A549 (cell line): Measurements from ENCODE around the gene ZNF526. TPM values are rescaled to one million over a fixed set of nuclear protein-coding genes. Genes with fewer than 3 reads are reported as not detected.

Source experiments
- ATAC-seq, 2 experiments: fragments of 200-7000 bp in 1 of 2; fragments of >200 bp in 1 of 2; cut with Nextera tagmentation in 1 of 2; cut with Tn5 transposase in 1 of 2; 3 replicates each; pipeline versions ENCODE4 v1.8.0 to v1.9.1; 2018 to 2020; ENCODE audit warnings: mild to moderate bottlenecking in 1 of 2, moderate library complexity in 1 of 2
- CTCF ChIA-PET: fragments of 300-600 bp; sonication (Branson Sonifier 250); formaldehyde crosslinking; extraction: SDS; loops from one replicate; lab custom pipeline; 2021; ENCODE audit warnings: antibody characterized with exemption, inconsistent platforms; lab: Yijun Ruan, JAX
- POLR2A ChIA-PET: fragments of 350-600 bp; formaldehyde crosslinking; extraction: SDS; loops from one replicate; lab custom pipeline; 2021; ENCODE audit warnings: antibody characterized with exemption, inconsistent platforms; lab: Yijun Ruan, JAX
- DNase-seq, 2 experiments: peaks; one replicate each; pipeline versions ENCODE4 v3.0.0 to v3.0.0-alpha.2; 2011 to 2016; ENCODE audit warnings: low read depth in 1 of 2, low spot score in 1 of 2
- FAIRE-seq: peaks from 2 replicates; lab custom pipeline; 2011; peaks lifted over from hg19 to GRCh38; lab: Jason Lieb, UNC
- H3K27ac ChIP-seq, 2 experiments: fragments of >200 bp; sonication (Bioruptor Twin); formaldehyde crosslinking; 3 replicates each; pipeline ENCODE4 v1.5.1; 2016 to 2017
- H3K4me1 ChIP-seq: fragments of >200 bp; sonication (Bioruptor Twin); formaldehyde crosslinking; 3 replicates; pipeline ENCODE4 v1.6.1; 2016
- H3K4me2 ChIP-seq: fragments of >200 bp; sonication (Bioruptor Twin); formaldehyde crosslinking; 3 replicates; pipeline ENCODE4 v1.6.1; 2016
- H3K4me3 ChIP-seq: fragments of >200 bp; sonication (Bioruptor Twin); formaldehyde crosslinking; 3 replicates; pipeline ENCODE4 v1.5.1; 2016
- H3K9me3 ChIP-seq: fragments of >200 bp; sonication (Bioruptor Twin); formaldehyde crosslinking; 3 replicates; pipeline ENCODE4 v1.6.1; 2016
- BHLHE40 ChIP-seq: IDR thresholded peaks from 2 replicates; pipeline ENCODE4 v1.6.1; 2012; ENCODE audit warnings: low read depth, low read length, inconsistent platforms
- CBX2 ChIP-seq: fragments of 200-600 bp; sonication (generic); IDR thresholded peaks from 2 replicates; pipeline ENCODE4 v1.6.1; 2016; ENCODE audit warnings: low read depth, mild to moderate bottlenecking, borderline replicate concordance
- EHF ChIP-seq: fragments of 250-450 bp; sonication (Bioruptor Pico); IDR thresholded peaks from 2 replicates; pipeline ENCODE4 v1.5.0; 2020; ENCODE audit warnings: mild to moderate bottlenecking
- EHMT2 ChIP-seq: fragments of 200-600 bp; sonication (generic); IDR thresholded peaks from 2 replicates; pipeline ENCODE4 v1.6.1; 2016; ENCODE audit warnings: antibody characterized with exemption, low read depth, mild to moderate bottlenecking, moderate library complexity
- ESRRA ChIP-seq: fragments of 150-350 bp; IDR thresholded peaks from 2 replicates; pipeline ENCODE4 v1.6.1; 2014; ENCODE audit warnings: mild to moderate bottlenecking, low read length, borderline replicate concordance
- HEYL ChIP-seq: fragments of 250-450 bp; sonication (Bioruptor Pico); IDR thresholded peaks from 2 replicates; pipeline ENCODE4 v1.8.0; 2021; ENCODE audit warnings: mild to moderate bottlenecking, moderate library complexity
- KDM5A ChIP-seq: fragments of 200-600 bp; sonication (generic); IDR thresholded peaks from 2 replicates; pipeline ENCODE4 v1.6.1; 2016; ENCODE audit warnings: antibody characterized with exemption, mild to moderate bottlenecking
- MAZ ChIP-seq: fragments of 150-350 bp; IDR thresholded peaks from 2 replicates; pipeline ENCODE4 v1.6.1; 2014; ENCODE audit warnings: antibody characterized with exemption, low read depth, low read length, borderline replicate concordance
- MYC ChIP-seq: IDR thresholded peaks from 2 replicates; pipeline ENCODE4 v1.6.1; 2012; ENCODE audit warnings: mild to moderate bottlenecking, inconsistent platforms, low read length, improper control_type of control experiment, borderline replicate concordance
- RAD21 ChIP-seq, 2 experiments: fragments of >200 bp in 1 of 2; sonication (Bioruptor Twin) in 1 of 2; formaldehyde crosslinking in 1 of 2; IDR thresholded peaks in 1 of 2; conservative IDR thresholded peaks in 1 of 2; 2 replicates in 1 of 2; 3 replicates in 1 of 2; pipeline ENCODE4 v1.6.1; 2012 to 2018; ENCODE audit warnings: inconsistent platforms in 1 of 2
- ZC3H11A ChIP-seq: fragments of 450-650 bp; IDR thresholded peaks from 2 replicates; pipeline ENCODE4 v1.6.1; 2014; ENCODE audit warnings: antibody characterized with exemption, mild to moderate bottlenecking
- ZFP36 ChIP-seq: fragments of 450-650 bp; IDR thresholded peaks from 2 replicates; pipeline ENCODE4 v1.6.1; 2014; ENCODE audit warnings: borderline replicate concordance; ENCODE audit not compliant: partially characterized antibody
- ZNF302 ChIP-seq: fragments of 250-450 bp; sonication (Bioruptor Pico); IDR thresholded peaks from 2 replicates; pipeline ENCODE4 v1.9.0; 2021; ENCODE audit warnings: inconsistent platforms, mild to moderate bottlenecking, moderate library complexity
- WGBS: methylation state at CpG from one replicate; pipeline ENCODE4 v1.1.6; 2017; ENCODE audit errors: missing lambda C conversion rate; 5-methylcytosine and 5-hydroxymethylcytosine counted together
- polyA plus RNA-seq, 4 experiments: library from polyadenylated mRNA; depleted of rRNA in 3 of 4; stranded (reverse); fragments of >200 nt; fragmentation: RNase III in 1 of 4; extraction: RNeasy Plus Mini Kit Qiagen cat#74134 plus additional on column Dnase treatment in 1 of 4; gene quantifications; 2 replicates in 3 of 4; 3 replicates in 1 of 4; pipeline ENCODE4 v1.2.3, GENCODE V29; 2011 to 2017
- TF ChIP-seq, protein P1 (sequence below): fragments of >200 bp; sonication (Bioruptor Twin); formaldehyde crosslinking; IDR thresholded peaks from 3 replicates; pipeline ENCODE4 v1.5.1; 2016
- TF ChIP-seq, protein P2 (sequence below): IDR thresholded peaks from 2 replicates; pipeline ENCODE4 v1.6.1; 2012
- TF ChIP-seq, protein P3 (sequence below): fragments of >200 bp; sonication (Bioruptor Twin); formaldehyde crosslinking; IDR thresholded peaks from 3 replicates; pipeline ENCODE4 v1.6.1; 2016
- TF ChIP-seq, protein P4 (sequence below): fragments of 450-650 bp; IDR thresholded peaks from 2 replicates; pipeline ENCODE4 v1.6.1; 2014; ENCODE audit warnings: antibody characterized with exemption
- TF ChIP-seq, protein P5 (sequence below): fragments of 200-600 bp; sonication (generic); IDR thresholded peaks from 2 replicates; pipeline ENCODE4 v1.6.1; 2016; ENCODE audit warnings: antibody characterized with exemption, mild to moderate bottlenecking, moderate library complexity
- TF ChIP-seq, protein P6 (sequence below): fragments of >200 bp; sonication (Bioruptor Twin); formaldehyde crosslinking; IDR thresholded peaks from 2 replicates; pipeline ENCODE4 v1.6.1; 2016

Gene ZNF526
- polyA plus RNA-seq, 2 of the 4 experiments (the other 2 are of a cell fraction) = 7.1 to 12.9 TPM

DNA sequence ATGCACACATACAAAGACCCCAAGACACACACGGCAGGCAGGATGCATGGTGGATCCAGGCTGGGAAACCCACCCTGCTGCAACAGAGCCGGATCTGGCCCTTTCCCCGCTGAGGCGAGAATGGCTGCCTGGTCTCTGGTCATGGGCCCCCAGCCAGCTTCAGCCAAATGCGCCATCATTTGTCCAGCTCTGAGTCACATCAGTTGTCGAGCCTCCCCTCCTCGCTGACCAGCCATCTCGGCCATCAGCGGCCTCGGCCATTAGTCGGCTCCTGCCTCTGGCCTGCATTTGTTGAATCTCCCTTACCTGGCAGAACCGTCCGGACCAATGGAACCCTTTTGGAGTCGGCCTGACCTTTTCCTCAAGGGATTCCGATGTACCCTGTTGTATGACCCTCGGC is 49.4 kb upstream of the ZNF526 start:
- FAIRE-seq (no peak), DNase-seq (no peak), ATAC-seq (no peak)
- WGBS = 64% methylated on average over 16 of the region's 16 CpGs
- no peak for TF ChIP-seq ZNF302 (CRISPR knock-in tag)
- TF ChIP-seq ESRRA = no peak
- TF ChIP-seq, protein P1, sequence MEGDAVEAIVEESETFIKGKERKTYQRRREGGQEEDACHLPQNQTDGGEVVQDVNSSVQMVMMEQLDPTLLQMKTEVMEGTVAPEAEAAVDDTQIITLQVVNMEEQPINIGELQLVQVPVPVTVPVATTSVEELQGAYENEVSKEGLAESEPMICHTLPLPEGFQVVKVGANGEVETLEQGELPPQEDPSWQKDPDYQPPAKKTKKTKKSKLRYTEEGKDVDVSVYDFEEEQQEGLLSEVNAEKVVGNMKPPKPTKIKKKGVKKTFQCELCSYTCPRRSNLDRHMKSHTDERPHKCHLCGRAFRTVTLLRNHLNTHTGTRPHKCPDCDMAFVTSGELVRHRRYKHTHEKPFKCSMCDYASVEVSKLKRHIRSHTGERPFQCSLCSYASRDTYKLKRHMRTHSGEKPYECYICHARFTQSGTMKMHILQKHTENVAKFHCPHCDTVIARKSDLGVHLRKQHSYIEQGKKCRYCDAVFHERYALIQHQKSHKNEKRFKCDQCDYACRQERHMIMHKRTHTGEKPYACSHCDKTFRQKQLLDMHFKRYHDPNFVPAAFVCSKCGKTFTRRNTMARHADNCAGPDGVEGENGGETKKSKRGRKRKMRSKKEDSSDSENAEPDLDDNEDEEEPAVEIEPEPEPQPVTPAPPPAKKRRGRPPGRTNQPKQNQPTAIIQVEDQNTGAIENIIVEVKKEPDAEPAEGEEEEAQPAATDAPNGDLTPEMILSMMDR = no peak
- TF ChIP-seq, protein P2, sequence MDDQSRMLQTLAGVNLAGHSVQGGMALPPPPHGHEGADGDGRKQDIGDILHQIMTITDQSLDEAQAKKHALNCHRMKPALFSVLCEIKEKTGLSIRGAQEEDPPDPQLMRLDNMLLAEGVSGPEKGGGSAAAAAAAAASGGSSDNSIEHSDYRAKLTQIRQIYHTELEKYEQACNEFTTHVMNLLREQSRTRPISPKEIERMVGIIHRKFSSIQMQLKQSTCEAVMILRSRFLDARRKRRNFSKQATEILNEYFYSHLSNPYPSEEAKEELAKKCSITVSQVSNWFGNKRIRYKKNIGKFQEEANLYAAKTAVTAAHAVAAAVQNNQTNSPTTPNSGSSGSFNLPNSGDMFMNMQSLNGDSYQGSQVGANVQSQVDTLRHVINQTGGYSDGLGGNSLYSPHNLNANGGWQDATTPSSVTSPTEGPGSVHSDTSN = no peak
- TF ChIP-seq, protein P3, sequence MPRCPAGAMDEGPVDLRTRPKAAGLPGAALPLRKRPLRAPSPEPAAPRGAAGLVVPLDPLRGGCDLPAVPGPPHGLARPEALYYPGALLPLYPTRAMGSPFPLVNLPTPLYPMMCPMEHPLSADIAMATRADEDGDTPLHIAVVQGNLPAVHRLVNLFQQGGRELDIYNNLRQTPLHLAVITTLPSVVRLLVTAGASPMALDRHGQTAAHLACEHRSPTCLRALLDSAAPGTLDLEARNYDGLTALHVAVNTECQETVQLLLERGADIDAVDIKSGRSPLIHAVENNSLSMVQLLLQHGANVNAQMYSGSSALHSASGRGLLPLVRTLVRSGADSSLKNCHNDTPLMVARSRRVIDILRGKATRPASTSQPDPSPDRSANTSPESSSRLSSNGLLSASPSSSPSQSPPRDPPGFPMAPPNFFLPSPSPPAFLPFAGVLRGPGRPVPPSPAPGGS = no peak
- no peak for TF ChIP-seq BHLHE40
- TF ChIP-seq RAD21 (conservative IDR thresholded peaks at IDR 0.05 in 1 of 2, IDR thresholded peaks at IDR 0.05 in 1 of 2) = no peak
- TF ChIP-seq EHF (CRISPR knock-in tag) = no peak
- TF ChIP-seq, protein P4, sequence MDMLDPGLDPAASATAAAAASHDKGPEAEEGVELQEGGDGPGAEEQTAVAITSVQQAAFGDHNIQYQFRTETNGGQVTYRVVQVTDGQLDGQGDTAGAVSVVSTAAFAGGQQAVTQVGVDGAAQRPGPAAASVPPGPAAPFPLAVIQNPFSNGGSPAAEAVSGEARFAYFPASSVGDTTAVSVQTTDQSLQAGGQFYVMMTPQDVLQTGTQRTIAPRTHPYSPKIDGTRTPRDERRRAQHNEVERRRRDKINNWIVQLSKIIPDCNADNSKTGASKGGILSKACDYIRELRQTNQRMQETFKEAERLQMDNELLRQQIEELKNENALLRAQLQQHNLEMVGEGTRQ = no peak
- TF ChIP-seq HEYL (CRISPR knock-in tag) = no peak
- TF ChIP-seq EHMT2 = no peak
- TF ChIP-seq KDM5A = no peak
- TF ChIP-seq ZFP36 = no peak
- TF ChIP-seq, protein P5, sequence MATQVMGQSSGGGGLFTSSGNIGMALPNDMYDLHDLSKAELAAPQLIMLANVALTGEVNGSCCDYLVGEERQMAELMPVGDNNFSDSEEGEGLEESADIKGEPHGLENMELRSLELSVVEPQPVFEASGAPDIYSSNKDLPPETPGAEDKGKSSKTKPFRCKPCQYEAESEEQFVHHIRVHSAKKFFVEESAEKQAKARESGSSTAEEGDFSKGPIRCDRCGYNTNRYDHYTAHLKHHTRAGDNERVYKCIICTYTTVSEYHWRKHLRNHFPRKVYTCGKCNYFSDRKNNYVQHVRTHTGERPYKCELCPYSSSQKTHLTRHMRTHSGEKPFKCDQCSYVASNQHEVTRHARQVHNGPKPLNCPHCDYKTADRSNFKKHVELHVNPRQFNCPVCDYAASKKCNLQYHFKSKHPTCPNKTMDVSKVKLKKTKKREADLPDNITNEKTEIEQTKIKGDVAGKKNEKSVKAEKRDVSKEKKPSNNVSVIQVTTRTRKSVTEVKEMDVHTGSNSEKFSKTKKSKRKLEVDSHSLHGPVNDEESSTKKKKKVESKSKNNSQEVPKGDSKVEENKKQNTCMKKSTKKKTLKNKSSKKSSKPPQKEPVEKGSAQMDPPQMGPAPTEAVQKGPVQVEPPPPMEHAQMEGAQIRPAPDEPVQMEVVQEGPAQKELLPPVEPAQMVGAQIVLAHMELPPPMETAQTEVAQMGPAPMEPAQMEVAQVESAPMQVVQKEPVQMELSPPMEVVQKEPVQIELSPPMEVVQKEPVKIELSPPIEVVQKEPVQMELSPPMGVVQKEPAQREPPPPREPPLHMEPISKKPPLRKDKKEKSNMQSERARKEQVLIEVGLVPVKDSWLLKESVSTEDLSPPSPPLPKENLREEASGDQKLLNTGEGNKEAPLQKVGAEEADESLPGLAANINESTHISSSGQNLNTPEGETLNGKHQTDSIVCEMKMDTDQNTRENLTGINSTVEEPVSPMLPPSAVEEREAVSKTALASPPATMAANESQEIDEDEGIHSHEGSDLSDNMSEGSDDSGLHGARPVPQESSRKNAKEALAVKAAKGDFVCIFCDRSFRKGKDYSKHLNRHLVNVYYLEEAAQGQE = no peak
- TF ChIP-seq MYC = no peak
- no peak for TF ChIP-seq ZC3H11A
- TF ChIP-seq, protein P6, sequence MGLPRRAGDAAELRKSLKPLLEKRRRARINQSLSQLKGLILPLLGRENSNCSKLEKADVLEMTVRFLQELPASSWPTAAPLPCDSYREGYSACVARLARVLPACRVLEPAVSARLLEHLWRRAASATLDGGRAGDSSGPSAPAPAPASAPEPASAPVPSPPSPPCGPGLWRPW = no peak
- TF ChIP-seq MAZ = no peak
- TF ChIP-seq CBX2 = no peak
- CTCF ChIA-PET = interaction anchor here (0.7 to 1.9 kb wide), 6 partner anchors 10 to 62 kb away, joined by 3 to 9 read pairs (median 4); partner anchors contain the start of gene POU2F2
- H3K9me3 ChIP-seq = no peaks in the 10 kb centered on the region
- no peak overlapping the region for H3K27ac ChIP-seq
- H3K4me1 ChIP-seq = peaks cover 9% of the 10 kb centered on the region
- H3K4me3 ChIP-seq = no peak overlapping the region
- POLR2A ChIA-PET = no interaction called here
- no peak overlapping the region for H3K4me2 ChIP-seq
